Astrocyte (in vitro differentiated cells and primary cell): ENCODE results near the gene PHF19. TPM values are rescaled to one million over a fixed set of nuclear protein-coding genes. Genes with fewer than 3 reads are reported as not detected.

Source experiments
- DNase-seq: peaks from one replicate; pipeline ENCODE4 v3.0.0-alpha.2; 2010; ENCODE audit warnings: low read depth
- FAIRE-seq: peaks from 2 replicates; lab custom pipeline; 2011; peaks lifted over from hg19 to GRCh38; lab: Jason Lieb, UNC
- H2AFZ ChIP-seq: 2 replicates; pipeline ENCODE4 v1.6.0; 2012; ENCODE audit warnings: low read depth, low read length, inconsistent platforms
- H3K27ac ChIP-seq: 2 replicates; pipeline ENCODE4 v1.5.1; 2011; ENCODE audit warnings: low read depth, low read length, inconsistent platforms
- H3K27me3 ChIP-seq: 2 replicates; pipeline ENCODE4 v1.6.0; 2011; ENCODE audit warnings: low read length, inconsistent platforms; ENCODE audit not compliant: insufficient read depth
- H3K36me3 ChIP-seq: 2 replicates; pipeline ENCODE4 v1.5.1; 2011; ENCODE audit warnings: low read length, inconsistent platforms; ENCODE audit not compliant: insufficient read depth
- H3K4me1 ChIP-seq: 2 replicates; pipeline ENCODE4 v1.5.1; 2011; ENCODE audit warnings: low read length, inconsistent platforms; ENCODE audit not compliant: insufficient read depth
- H3K4me2 ChIP-seq: 2 replicates; pipeline ENCODE4 v1.6.0; 2012; ENCODE audit warnings: low read length, inconsistent platforms
- H3K4me3 ChIP-seq: 2 replicates; pipeline ENCODE4 v1.5.1; 2011; ENCODE audit warnings: low read depth, mild to moderate bottlenecking, low read length, inconsistent platforms; ENCODE audit not compliant: insufficient read depth
- H3K79me2 ChIP-seq: 2 replicates; pipeline ENCODE4 v1.6.0; 2012; ENCODE audit warnings: mild to moderate bottlenecking, low read length, inconsistent platforms; ENCODE audit not compliant: insufficient read depth
- H3K9ac ChIP-seq: 2 replicates; pipeline ENCODE4 v1.6.0; 2012; ENCODE audit warnings: mild to moderate bottlenecking, low read length, inconsistent platforms
- H3K9me3 ChIP-seq: 2 replicates; pipeline ENCODE4 v1.5.1; 2012; ENCODE audit warnings: low read depth, mild to moderate bottlenecking, low read length, inconsistent platforms; ENCODE audit not compliant: insufficient read depth
- H4K20me1 ChIP-seq: 2 replicates; pipeline ENCODE4 v1.6.0; 2012; ENCODE audit warnings: low read length, inconsistent platforms; ENCODE audit not compliant: insufficient read depth
- H3K27ac Mint-ChIP-seq: one replicate; pipeline ENCODE4 v1.8.0; 2021; ENCODE audit warnings: mild to moderate bottlenecking, mixed read lengths; ENCODE audit not compliant: unreplicated experiment
- H3K27me3 Mint-ChIP-seq: one replicate; pipeline ENCODE4 v1.8.0; 2021; ENCODE audit warnings: low read depth, mixed read lengths; ENCODE audit not compliant: unreplicated experiment
- H3K36me3 Mint-ChIP-seq: one replicate; pipeline ENCODE4 v1.8.0; 2021; ENCODE audit warnings: low read depth, mixed read lengths; ENCODE audit not compliant: unreplicated experiment
- H3K4me1 Mint-ChIP-seq: one replicate; pipeline ENCODE4 v1.8.0; 2021; ENCODE audit warnings: low read depth, mixed read lengths; ENCODE audit not compliant: unreplicated experiment
- H3K4me3 Mint-ChIP-seq: one replicate; pipeline ENCODE4 v1.8.0; 2021; ENCODE audit warnings: mild to moderate bottlenecking, moderate library complexity, mixed read lengths; ENCODE audit not compliant: unreplicated experiment
- H3K9me3 Mint-ChIP-seq: one replicate; pipeline ENCODE4 v1.8.0; 2021; ENCODE audit warnings: mild to moderate bottlenecking, mixed read lengths; ENCODE audit not compliant: unreplicated experiment
- EZH2 ChIP-seq: IDR thresholded peaks from 2 replicates; pipeline ENCODE4 v1.6.1; 2012; ENCODE audit warnings: mild to moderate bottlenecking, low read length, inconsistent platforms; ENCODE audit not compliant: insufficient read depth
- total RNA-seq: library from RNA; stranded (reverse); gene quantifications from 2 replicates; pipeline ENCODE4 v1.2.1, GENCODE V29; 2021
- TF ChIP-seq, protein P1 (sequence below): IDR thresholded peaks from 2 replicates; pipeline ENCODE4 v1.5.1; 2011; ENCODE audit warnings: low read depth, mild to moderate bottlenecking, inconsistent platforms, low read length, moderate library complexity; ENCODE audit not compliant: insufficient read depth

PHF19 gene
- total RNA-seq, 1 donor from 2014 or later = 19.5 TPM

DNA sequence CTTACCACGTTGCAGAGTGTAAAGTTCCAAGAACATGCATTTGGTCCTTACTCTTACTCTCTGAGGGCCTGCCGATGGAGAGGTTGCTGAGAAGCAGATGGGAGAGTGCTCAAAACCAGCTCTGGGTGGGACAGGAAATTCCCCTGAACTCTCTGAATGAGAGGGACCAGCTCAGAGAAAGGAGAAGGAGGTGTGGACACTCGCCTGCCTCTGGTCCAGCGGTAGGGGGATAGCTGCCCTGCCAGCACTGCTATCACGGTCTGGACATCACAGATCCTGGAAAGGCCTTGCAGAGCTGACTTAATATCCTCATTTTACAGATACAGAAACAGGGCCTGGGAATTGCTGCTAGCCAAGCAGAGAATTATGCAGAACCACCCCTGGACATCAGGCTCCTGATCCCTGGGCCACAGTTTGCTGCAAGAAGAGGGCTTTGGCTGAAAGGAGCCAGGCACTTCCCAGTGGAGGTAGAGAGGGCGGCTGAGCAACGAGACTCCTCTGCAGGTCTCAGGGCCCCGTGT lies 44.7 kb upstream of the PHF19 start:
- H3K79me2 ChIP-seq = no peaks in the 10 kb centered on the region
- no peaks in the 10 kb centered on the region for H3K27me3 ChIP-seq
- no peaks in the 10 kb centered on the region for H3K36me3 Mint-ChIP-seq
- H3K36me3 ChIP-seq = no peaks in the 10 kb centered on the region
- no peak overlapping the region for H3K27ac ChIP-seq
- no peaks in the 10 kb centered on the region for H3K9me3 ChIP-seq
- peaks cover 21% of the 10 kb centered on the region for H3K4me1 ChIP-seq
- no peaks in the 10 kb centered on the region for H3K27me3 Mint-ChIP-seq
- H3K9ac ChIP-seq = no peak overlapping the region
- H3K4me2 ChIP-seq = no peak overlapping the region
- TF ChIP-seq, protein P1, sequence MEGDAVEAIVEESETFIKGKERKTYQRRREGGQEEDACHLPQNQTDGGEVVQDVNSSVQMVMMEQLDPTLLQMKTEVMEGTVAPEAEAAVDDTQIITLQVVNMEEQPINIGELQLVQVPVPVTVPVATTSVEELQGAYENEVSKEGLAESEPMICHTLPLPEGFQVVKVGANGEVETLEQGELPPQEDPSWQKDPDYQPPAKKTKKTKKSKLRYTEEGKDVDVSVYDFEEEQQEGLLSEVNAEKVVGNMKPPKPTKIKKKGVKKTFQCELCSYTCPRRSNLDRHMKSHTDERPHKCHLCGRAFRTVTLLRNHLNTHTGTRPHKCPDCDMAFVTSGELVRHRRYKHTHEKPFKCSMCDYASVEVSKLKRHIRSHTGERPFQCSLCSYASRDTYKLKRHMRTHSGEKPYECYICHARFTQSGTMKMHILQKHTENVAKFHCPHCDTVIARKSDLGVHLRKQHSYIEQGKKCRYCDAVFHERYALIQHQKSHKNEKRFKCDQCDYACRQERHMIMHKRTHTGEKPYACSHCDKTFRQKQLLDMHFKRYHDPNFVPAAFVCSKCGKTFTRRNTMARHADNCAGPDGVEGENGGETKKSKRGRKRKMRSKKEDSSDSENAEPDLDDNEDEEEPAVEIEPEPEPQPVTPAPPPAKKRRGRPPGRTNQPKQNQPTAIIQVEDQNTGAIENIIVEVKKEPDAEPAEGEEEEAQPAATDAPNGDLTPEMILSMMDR = no peak
- TF ChIP-seq EZH2 = no peak
- H4K20me1 ChIP-seq = no peaks in the 10 kb centered on the region
- H2AFZ ChIP-seq = no peak overlapping the region
- H3K4me3 ChIP-seq = no peak overlapping the region
- H3K9me3 Mint-ChIP-seq = peaks cover 2% of the 10 kb centered on the region
- H3K27ac Mint-ChIP-seq = no peak overlapping the region
- FAIRE-seq (no peak), DNase-seq (no peak)
- no peak overlapping the region for H3K4me3 Mint-ChIP-seq
- H3K4me1 Mint-ChIP-seq = peaks cover 30% of the 10 kb centered on the region

DNA sequence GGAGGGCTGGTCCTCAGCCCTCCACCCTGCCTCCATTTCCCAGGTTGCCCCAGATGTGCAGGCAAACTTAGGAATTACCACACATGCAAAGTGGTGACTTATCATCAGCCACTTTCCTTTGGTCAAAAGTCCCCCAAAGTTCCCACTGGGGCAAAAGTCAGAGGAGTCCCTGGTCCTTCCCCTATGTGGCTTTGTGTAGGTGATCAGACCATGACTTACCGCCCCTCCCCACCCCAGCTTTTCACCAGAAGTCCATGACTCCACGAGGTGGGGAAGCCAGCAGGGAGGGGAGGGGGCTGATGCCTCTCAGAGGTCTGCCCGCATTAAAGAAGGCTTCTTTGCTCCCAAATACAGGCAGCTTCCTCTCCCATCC lies 43.8 kb upstream of the PHF19 start:
- no peak overlapping the region for H3K27ac ChIP-seq
- no peak overlapping the region for H3K9ac ChIP-seq
- Mint-ChIP-seq H3K4me3 (no peak overlapping the region), H3K27me3 (no peaks in the 10 kb centered on the region), H3K9me3 (peaks cover 2% of the 10 kb centered on the region), H3K4me1 (peaks cover 24% of the 10 kb centered on the region), H3K27ac (no peak overlapping the region), H3K36me3 (no peaks in the 10 kb centered on the region)
- no peaks in the 10 kb centered on the region for H4K20me1 ChIP-seq
- peaks cover 13% of the 10 kb centered on the region for H3K4me1 ChIP-seq
- no peaks in the 10 kb centered on the region for H3K9me3 ChIP-seq
- H3K4me3 ChIP-seq = no peak overlapping the region
- H3K4me2 ChIP-seq = no peak overlapping the region
- H3K79me2 ChIP-seq = no peaks in the 10 kb centered on the region
- no peaks in the 10 kb centered on the region for H3K27me3 ChIP-seq
- H2AFZ ChIP-seq = no peak overlapping the region
- FAIRE-seq (no peak), DNase-seq (no peak)
- no peaks in the 10 kb centered on the region for H3K36me3 ChIP-seq
- TF ChIP-seq, protein P1 = no peak
- no peak for TF ChIP-seq EZH2
